HG03108 (cell line): ENCODE results near the gene ATRNL1.

Source experiments
- ATAC-seq: cut with Tn5 transposase; IDR thresholded peaks from one replicate; pipeline ENCODE4 v1.9.1; 2021; ENCODE audit warnings: moderate library complexity; ENCODE audit not compliant: unreplicated experiment

Gene ATRNL1

DNA sequence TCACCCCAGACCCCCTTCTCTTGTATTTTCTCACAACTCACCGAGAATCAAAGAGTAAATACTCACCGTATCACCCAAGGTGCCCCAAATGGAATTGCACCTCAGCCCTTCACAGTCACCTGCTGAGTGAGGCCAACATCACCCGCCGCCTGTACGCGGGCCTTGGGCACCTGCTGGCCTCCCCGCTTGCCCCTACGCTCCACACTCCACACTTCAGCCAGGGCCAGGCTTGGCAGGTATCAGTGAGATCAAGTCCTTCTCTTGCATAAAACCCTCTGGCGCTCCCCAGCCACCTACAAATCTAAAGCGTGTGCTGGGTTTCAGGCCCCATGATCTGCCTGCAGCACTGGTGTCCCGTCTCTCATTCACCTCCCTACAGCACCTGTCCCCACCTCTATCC lies 879.3 kb downstream of the ATRNL1 start:
- ATAC-seq = no peak

DNA sequence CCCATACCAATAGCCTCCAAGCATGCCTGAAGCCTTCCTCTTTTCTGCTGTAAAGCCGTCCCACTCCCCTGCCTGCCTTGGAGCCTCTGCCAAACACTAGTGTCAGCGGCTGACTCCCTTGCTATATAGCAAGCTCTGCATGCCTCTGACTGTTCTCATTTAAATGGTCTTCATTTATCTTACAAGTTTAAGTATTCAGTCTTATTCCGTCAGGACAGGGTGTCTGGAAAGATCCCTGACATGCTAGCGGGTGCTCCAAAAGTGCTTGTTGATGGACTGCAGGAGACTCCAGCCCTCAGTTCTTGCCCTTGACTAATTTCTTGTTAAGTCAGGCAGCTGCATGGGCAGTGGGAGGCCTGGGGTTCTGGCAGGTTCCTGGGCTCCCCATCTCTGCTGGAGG lies 881.2 kb downstream of the ATRNL1 start:
- ATAC-seq = no peak

DNA sequence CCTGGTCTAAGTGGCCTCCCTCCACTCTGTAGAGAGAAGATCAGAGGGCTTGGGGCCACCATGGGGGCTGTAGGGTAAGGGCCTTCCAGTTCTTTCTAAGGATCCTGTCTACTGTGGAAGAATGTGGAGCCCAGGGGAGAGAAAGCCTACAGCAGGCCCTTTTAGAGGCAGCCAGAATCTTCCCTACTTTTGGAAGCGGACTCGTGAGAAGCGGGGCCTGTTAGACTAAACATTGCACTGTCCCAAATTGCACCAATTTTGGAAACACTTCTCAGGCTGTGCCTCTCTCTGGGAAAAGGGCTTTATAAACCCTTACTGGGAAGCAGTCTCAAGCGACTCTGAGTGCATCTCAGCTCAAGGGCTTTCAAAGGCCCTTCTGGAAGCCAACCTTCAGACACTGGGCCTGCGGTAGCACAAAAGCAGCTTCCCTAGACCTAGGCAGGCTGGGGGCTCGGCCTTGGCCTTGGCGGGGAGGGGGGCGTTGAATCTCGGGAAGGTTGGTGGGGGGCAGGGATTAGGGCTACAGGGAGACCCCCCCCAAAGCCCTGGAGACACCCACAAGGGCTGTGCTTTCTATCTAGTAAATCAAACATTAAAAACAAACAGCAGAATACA lies 881.8 kb downstream of the ATRNL1 start:
- ATAC-seq = no peak

DNA sequence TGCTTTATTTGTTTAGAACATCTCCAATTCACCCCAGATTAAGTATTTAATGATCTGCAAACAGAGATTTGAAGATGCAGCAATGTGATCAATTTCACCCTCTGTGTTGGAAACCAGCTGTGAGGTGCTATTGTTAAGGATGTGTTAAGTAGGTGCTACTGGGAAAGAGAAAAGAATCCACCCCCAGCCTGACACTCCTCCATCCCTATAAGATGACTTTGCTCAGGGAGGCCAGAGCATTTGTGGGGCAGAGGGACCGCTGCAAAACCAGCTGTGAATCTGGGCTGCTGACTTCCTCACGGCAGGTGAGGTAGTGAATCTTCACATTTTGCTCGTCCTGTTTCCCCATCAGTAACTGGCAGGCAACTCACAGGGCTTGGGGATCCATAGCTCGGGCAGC lies 882.3 kb downstream of the ATRNL1 start:
- ATAC-seq = no peak

GRCh38 chr10:115976342-115976741 lies 883.2 kb downstream of the ATRNL1 start:
- ATAC-seq = no peak

- no peak for ATAC-seq
Observed at GRCh38 chr10:115977855-115978254, 884.7 kb downstream of the ATRNL1 start.

DNA sequence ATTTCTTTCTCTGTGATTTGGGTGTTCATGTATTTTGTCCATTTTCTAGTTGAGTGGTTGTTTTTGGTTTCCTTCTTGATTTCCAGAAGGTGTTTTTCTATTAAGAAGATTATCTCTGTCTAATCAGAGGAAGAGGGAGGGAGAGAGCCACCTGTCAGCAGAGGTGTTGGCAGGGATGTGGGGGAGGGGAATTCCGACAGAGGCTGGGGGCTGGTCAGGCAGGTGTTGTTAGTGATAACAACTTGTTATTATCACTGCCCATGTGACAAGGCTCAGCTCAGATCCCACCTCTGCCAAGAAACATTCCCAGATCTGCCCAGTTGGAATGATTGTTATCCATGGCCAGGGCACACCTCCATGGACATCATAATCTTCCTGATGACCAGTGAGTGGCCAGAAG lies 886.4 kb downstream of the ATRNL1 start:
- ATAC-seq = no peak

GRCh38 chr10:115980470-115980869 lies 887.3 kb downstream of the ATRNL1 start:
- no peak for ATAC-seq

- ATAC-seq = no peak
Observed at GRCh38 chr10:115981081-115981480, 887.9 kb downstream of the ATRNL1 start.

DNA sequence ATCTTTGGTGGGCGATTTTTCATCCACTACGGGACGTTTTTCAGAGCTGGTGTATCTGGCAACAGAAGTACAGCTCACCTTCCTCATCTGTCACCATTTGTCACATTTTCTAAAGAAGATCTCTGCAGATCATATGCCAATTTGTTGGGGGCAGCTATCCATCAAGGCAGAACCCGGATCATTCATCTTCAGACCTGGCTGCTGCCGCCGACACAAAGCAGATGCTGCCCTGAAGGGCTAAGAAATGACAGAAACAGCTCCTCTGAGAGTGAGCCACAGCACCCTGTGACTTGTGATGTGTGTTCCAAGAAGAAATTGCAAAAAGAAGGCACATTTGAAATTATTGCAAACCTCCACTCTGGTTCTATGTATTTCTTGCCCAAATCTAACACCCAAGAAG lies 888.9 kb downstream of the ATRNL1 start:
- no peak for ATAC-seq

DNA sequence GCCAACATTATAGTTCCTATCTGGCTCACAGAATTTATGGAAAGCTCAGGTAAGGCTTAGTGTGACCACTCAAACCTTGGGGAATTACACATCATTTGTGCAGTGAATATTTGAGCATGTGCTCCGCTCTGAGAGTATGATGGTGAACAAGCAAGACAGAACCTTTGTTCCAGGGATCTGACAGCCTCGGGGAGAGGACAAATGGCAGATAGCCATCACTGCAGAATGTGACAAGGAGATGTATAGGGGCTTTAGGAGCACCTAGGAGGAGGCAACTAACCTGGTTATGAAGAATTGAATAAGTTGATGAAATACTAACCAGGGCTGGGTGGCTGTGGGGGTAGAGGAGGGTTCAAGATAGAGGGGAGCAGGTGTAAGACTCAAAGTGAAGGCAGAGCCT lies 889.4 kb downstream of the ATRNL1 start:
- no peak for ATAC-seq

- ATAC-seq = no peak
Observed at GRCh38 chr10:115985786-115986185, 892.6 kb downstream of the ATRNL1 start.

DNA sequence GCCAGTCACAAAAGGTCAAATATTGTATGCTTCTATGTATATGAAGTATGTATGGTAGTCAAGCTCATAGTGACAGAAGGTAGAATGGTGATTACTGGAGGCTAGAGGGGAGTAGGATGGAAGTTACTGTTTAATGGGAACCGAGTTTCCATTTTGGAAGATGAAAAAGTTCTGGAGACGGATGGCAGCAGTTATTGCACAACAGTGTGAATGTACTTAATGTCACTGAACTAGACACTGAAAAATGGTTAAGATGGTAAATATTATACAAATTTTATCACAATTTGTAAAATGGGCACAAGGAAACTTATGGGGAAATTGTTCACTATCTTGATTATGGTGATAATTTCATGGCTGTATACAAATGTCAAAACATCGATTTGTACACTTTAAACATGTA lies 895.2 kb downstream of the ATRNL1 start:
- ATAC-seq = no peak

DNA sequence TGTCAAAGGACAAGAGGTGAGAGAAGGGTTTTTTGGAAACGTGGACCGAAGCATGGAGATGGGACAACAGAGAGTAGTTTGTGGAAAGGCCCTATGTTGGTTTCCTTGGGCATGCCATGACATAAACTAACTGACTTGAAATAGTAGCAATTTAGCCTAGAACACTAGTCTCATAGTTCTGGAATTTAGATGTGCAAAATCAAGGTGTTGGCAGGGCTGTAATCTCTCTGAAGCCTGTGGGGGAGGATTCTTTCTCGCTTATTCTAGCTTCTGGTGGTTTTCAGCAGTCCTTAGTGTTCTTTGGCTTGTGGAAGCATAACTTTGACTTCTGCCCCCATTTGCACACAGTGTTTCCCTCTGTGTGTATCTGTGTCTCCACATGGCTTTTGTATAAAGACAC lies 896.5 kb downstream of the ATRNL1 start:
- no peak for ATAC-seq

DNA sequence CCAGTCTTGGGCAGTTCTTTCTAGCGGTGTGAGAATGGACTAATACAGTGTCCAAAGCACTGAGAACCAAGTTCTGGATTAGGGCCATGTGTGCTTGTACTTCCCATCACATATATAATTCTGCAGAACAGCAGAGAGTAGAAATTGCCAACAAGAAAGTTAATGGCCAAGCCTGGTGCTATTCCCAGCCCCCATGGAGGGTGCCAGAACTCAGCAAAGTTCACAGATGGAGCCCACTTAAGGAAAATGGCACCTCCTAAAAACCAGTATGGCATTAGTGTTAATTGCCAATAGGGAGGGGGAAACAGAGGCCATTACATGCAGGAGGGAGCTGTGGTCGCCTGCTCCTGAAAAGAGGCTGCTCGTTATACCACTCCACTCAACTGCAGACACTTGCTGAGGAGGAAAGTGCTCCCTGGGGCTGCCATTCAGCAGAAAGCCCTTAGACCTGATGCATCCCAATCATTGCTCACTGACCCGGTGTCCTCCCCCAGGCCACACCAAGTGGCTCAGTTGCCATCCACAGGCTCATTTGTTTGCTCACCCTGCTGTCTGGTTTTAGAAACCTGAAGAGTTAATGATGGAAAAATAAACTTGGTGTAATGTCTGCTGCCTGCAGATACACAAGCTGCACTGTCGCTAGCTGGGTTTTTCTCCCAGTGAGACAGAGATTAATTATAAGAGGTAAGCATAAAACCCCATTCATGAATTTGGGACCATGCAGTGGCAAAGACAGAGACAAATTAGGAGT lies 899.2 kb downstream of the ATRNL1 start:
- ATAC-seq = no peak

GRCh38 chr10:115996031-115996430 lies 902.9 kb downstream of the ATRNL1 start:
- no peak for ATAC-seq

DNA sequence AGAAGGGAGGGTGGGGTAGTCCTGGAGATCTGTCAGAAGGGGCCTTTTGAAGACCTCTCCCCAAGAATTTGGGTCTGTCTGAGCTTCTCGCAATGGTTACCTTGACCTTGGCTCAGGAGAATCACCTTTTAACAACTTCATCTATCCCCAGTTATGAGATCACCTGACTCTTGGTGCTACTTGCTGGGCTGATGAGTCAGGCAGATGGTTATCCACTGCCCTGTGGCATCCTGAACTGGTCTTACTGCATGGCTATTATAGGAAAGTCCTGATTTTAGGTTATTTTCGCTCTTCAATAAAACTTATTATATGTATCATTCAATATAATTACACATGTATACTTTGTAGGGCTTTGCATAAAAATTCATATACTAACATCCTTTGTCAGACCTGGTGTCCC lies 905.1 kb downstream of the ATRNL1 start:
- ATAC-seq = no peak
